ENCODE results near the gene HLA-DPA1.

- TF ChIP-seq ZNF274 (IDR thresholded peaks at IDR 0.05; ENCODE audit: low read depth, low read length), result no peak
- TF ChIP-seq YY1 (IDR thresholded peaks at IDR 0.05; ENCODE audit: insufficient read depth, insufficient read length), result no peak
- TF ChIP-seq SUZ12 (IDR thresholded peaks at IDR 0.05; ENCODE audit: extremely low read depth, insufficient read depth, insufficient read length), result no peak
Measured at GRCh38 chr6:33092385-33092784, 18.9 kb upstream of the HLA-DPA1 start.

All from NT2/D1 (cell line).